ENCODE results near the gene PROCA1.
"Not testable (repeated sequence)": the region's sequence is repeated elsewhere in the genome, so short reads cannot be mapped to it uniquely, and the experiment has no call there.

Gene PROCA1

DNA sequence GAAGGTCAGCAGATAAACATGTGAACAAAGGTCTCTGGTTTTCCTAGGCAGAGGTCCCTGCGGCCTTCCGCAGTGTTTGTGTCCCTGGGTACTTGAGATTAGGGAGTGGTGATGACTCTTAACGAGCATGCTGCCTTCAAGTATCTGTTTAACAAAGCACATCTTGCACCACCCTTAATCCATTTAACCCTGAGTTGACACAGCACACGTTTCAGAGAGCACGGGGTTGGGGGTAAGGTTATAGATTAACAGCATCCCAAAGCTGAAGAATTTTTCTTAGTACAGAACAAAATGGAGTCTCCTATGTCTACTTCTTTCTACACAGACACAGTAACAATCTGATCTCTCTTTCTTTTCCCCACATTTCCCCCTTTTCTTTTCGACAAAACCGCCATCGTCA lies 53.3 kb downstream of the PROCA1 start:
- H3K27ac ChIP-seq (ENCODE audit: low read depth, low read length); H3K36me3 ChIP-seq (ENCODE audit: low read length): not testable (repeated sequence)

DNA sequence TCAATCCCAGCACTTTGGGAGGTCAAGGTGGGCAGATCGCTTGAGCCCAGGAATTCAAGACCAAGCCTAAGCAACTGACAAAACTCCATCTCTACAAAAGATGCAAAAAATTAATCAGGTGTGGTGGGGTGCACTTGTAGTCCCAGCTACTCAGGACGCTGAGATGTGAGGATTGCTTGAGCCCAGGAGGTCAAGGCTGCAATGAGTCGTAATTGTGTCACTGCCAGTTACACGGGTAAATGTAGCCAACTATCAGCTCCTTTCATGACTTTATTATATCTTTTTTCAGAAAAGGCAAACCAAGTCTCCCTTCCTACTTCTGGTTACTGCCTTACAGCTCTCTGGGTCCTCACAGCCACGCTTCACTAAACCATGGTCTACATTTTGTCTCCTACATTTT lies 53.9 kb downstream of the PROCA1 start:
- H3F3A ChIP-seq (ENCODE audit: insufficient read depth) = no peaks in the 10 kb centered on the region
- peaks cover 3% of the 10 kb centered on the region; the same call in 1 of the 2 replicates for H3K36me3 ChIP-seq (ENCODE audit: low read length)
- no peak overlapping the region for H3K27ac ChIP-seq (ENCODE audit: low read depth, low read length)
- H3K9me3 ChIP-seq (ENCODE audit: insufficient read depth, low read length) = no peaks in the 10 kb centered on the region
- TF ChIP-seq, protein P1, sequence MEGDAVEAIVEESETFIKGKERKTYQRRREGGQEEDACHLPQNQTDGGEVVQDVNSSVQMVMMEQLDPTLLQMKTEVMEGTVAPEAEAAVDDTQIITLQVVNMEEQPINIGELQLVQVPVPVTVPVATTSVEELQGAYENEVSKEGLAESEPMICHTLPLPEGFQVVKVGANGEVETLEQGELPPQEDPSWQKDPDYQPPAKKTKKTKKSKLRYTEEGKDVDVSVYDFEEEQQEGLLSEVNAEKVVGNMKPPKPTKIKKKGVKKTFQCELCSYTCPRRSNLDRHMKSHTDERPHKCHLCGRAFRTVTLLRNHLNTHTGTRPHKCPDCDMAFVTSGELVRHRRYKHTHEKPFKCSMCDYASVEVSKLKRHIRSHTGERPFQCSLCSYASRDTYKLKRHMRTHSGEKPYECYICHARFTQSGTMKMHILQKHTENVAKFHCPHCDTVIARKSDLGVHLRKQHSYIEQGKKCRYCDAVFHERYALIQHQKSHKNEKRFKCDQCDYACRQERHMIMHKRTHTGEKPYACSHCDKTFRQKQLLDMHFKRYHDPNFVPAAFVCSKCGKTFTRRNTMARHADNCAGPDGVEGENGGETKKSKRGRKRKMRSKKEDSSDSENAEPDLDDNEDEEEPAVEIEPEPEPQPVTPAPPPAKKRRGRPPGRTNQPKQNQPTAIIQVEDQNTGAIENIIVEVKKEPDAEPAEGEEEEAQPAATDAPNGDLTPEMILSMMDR (IDR thresholded peaks at IDR 0.05; ENCODE audit: insufficient read depth, low read length, poor library complexity, severe bottlenecking) = no peak
- no peak for TF ChIP-seq EZH2phosphoT487 (conservative IDR thresholded peaks at IDR 0.05; ENCODE audit: low read length)
- no peak overlapping the region for H3K4me2 ChIP-seq (ENCODE audit: low read depth, low read length, poor library complexity, severe bottlenecking)
- H3K27me3 ChIP-seq (ENCODE audit: low read length) = no peaks in the 10 kb centered on the region
- no peak overlapping the region for H3K9ac ChIP-seq (ENCODE audit: low read length)
- no peak overlapping the region for H3K4me3 ChIP-seq (ENCODE audit: insufficient read depth, low read length, poor library complexity, severe bottlenecking)
- peaks cover 46% of the 10 kb centered on the region for H3K79me2 ChIP-seq (ENCODE audit: insufficient read depth, low read length)
- H2AFZ ChIP-seq (ENCODE audit: low read depth, low read length, severe bottlenecking) = no peak overlapping the region
- H3K9me2 ChIP-seq (replicated peaks; ENCODE audit: insufficient read depth, low read length) = no peaks in the 10 kb centered on the region
- H4K20me1 ChIP-seq (ENCODE audit: low read depth, low read length) = no peaks in the 10 kb centered on the region; the same call in 1 of the 2 replicates

More for the DNA sequence above, 53.3 kb downstream of the PROCA1 start:
- H3K9ac ChIP-seq (ENCODE audit: low read length); H4K20me1 ChIP-seq (ENCODE audit: low read depth, low read length); H3K9me3 ChIP-seq (ENCODE audit: insufficient read depth, low read length); H3K27me3 ChIP-seq (ENCODE audit: low read length); H2AFZ ChIP-seq (ENCODE audit: low read depth, low read length, severe bottlenecking); H3F3A ChIP-seq (ENCODE audit: insufficient read depth); H3K4me2 ChIP-seq (ENCODE audit: low read depth, low read length, poor library complexity, severe bottlenecking); H3K4me3 ChIP-seq (ENCODE audit: insufficient read depth, low read length, poor library complexity, severe bottlenecking); H3K9me2 ChIP-seq (replicated peaks; ENCODE audit: insufficient read depth, low read length): not testable (repeated sequence)
- peaks cover 52% of the 10 kb centered on the region for H3K79me2 ChIP-seq (ENCODE audit: insufficient read depth, low read length)

DNA sequence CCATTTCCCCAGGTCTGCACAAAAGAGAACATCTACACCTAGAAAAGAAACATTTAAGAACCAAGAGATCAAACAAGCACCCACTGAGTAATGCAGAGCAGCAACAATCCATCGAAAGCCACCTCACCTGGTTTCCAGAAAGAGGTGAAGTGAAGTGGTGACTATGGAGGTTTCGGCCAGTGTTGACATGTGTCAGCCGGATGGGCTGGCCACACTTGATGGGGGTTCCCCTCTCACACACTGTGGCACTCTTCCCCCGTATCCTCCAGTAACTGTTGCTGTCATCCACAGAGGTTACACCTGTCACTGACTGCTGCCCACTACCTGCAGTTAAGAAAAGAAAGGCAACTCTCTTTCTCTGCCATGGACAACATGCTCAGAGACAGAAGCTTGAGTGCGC lies 56.5 kb downstream of the PROCA1 start:
- no peaks in the 10 kb centered on the region for H3K27me3 ChIP-seq (ENCODE audit: low read length)
- H3K9ac ChIP-seq (ENCODE audit: low read length) = no peak overlapping the region
- no peaks in the 10 kb centered on the region; the same call in 1 of the 2 replicates for H3F3A ChIP-seq (ENCODE audit: insufficient read depth)
- no peaks in the 10 kb centered on the region for H3K9me2 ChIP-seq (replicated peaks; ENCODE audit: insufficient read depth, low read length)
- no peaks in the 10 kb centered on the region for H3K9me3 ChIP-seq (ENCODE audit: insufficient read depth, low read length)
- H3K27ac ChIP-seq (ENCODE audit: low read depth, low read length) = no peak overlapping the region
- no peak overlapping the region for H2AFZ ChIP-seq (ENCODE audit: low read depth, low read length, severe bottlenecking)
- peaks cover 5% of the 10 kb centered on the region; the same call in 1 of the 2 replicates for H3K36me3 ChIP-seq (ENCODE audit: low read length)
- peaks cover 22% of the 10 kb centered on the region for H3K79me2 ChIP-seq (ENCODE audit: insufficient read depth, low read length)
- no peak for TF ChIP-seq EZH2phosphoT487 (conservative IDR thresholded peaks at IDR 0.05; ENCODE audit: low read length)
- TF ChIP-seq, protein P1 (IDR thresholded peaks at IDR 0.05; ENCODE audit: insufficient read depth, low read length, poor library complexity, severe bottlenecking) = no peak
- no peaks in the 10 kb centered on the region for H4K20me1 ChIP-seq (ENCODE audit: low read depth, low read length)
- H3K4me3 ChIP-seq (ENCODE audit: insufficient read depth, low read length, poor library complexity, severe bottlenecking) = no peak overlapping the region
- no peak overlapping the region for H3K4me2 ChIP-seq (ENCODE audit: low read depth, low read length, poor library complexity, severe bottlenecking)

Measured in SU-DHL-6 (cell line).